ENCODE data around the gene EMC9. TPM values are rescaled to one million over a fixed set of nuclear protein-coding genes. Genes with fewer than 3 reads are reported as not detected.

EMC9 gene
- polyA plus RNA-seq, 2 of the 4 experiments (the other 2 are of a cell fraction): 21.5 to 48.5 TPM

DNA sequence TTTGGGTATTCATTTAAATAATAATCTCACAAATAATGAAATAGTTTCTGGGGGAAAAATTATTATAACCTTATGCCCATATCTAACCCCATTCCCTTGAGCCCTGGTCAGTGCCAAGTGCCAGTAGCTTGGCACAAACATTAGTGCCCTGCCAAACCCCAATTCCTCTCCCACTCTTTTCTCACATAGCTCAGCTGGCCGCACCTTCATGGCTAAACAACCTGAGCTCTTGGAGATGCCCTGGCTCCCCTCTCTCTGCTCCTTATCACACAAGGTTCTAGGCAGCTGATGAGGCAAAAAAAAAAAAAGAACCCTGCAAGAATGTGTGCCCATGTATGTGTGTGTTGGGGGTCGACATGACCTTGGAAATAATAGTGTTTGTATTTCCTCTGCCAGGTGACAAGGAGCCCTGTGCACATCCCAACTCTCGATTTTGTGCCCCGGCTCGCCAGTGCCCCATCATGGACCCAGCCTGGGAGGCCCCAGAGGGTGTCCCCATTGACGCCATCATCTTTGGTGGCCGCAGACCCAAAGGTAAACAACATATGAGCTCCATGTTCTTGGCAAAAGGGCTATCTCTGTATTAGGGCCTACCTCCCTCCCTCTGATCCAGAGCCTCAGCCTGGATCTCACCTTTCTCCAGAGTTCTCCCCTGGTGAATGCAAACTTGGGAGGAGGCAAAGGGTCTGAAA is 38.9 kb downstream of the EMC9 start:
- Histone ChIP-seq H3K4me3 (no peak overlapping the region), H3K4me1 (no peaks in the 10 kb centered on the region), H3K27ac (no peak overlapping the region), H3K9me3 (no peaks in the 10 kb centered on the region), H3K4me2 (no peak overlapping the region)
- WGBS (ENCODE audit: missing lambda C conversion rate): 86% methylated on average over 7 of the region's 7 CpGs
- POLR2A ChIA-PET: interaction anchor here (1.8 to 5.6 kb wide), 2 partner anchors 8 to 12 kb away, joined by 7 to 26 read pairs; partner anchors contain the start of genes DCAF11, NRL and PCK2
- CTCF ChIA-PET: interaction anchor here (1.2 to 13.3 kb wide), 6 partner anchors 7 to 58 kb away, joined by 3 to 244 read pairs (median 8); partner anchors contain the start of genes DCAF11, IRF9, NRL and PCK2
- ATAC-seq (no peak), FAIRE-seq (no peak), DNase-seq (ENCODE audit: low read depth in 1 of 2, low spot score in 1 of 2) (no peak)
- TF ChIP-seq TFCP2L1 (CRISPR knock-in tag; IDR thresholded peaks at IDR 0.05): no peak
- no peak for TF ChIP-seq CEBPB (IDR thresholded peaks at IDR 0.05)
- TF ChIP-seq RFX5 (IDR thresholded peaks at IDR 0.05): no peak
- TF ChIP-seq MYC (IDR thresholded peaks at IDR 0.05; ENCODE audit: borderline replicate concordance, low read length): no peak
- no peak for TF ChIP-seq SREBF2 (IDR thresholded peaks at IDR 0.05)
- no peak for TF ChIP-seq MAFK (IDR thresholded peaks at IDR 0.05; ENCODE audit: partially characterized antibody)
- TF ChIP-seq ZSCAN20 (CRISPR knock-in tag; IDR thresholded peaks at IDR 0.05): no peak

DNA sequence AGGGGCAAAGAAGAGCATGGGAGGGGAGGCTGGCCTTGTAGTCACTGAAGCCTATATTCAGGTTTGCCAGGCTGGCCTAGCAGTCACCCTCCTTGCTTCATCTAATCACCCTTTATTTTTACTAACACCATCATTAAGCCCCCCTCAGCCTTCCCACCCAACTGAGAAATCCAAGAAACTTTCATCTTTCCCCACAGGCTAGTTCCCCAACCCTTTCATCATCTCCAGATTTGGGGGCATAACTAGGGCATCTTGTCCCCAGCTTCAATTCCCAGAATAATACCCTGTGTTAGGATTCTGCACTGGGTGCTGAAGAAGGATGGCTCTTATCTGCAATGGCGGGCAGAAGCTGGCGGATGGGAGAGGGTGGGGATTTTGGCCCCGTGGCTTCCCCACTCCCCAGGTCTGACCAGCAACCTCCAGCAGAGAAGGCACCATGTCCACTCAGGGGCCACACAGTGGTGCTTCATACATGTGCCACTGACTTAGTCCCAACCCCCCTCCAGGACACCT is 40.4 kb downstream of the EMC9 start:
- Histone ChIP-seq H3K4me2 (no peak overlapping the region), H3K9me3 (no peaks in the 10 kb centered on the region), H3K4me3 (no peak overlapping the region), H3K4me1 (no peaks in the 10 kb centered on the region; the same call in 2 of the 3 replicates), H3K27ac (no peak overlapping the region)
- 90% methylated on average over 3 of the region's 3 CpGs for WGBS (ENCODE audit: missing lambda C conversion rate)
- ATAC-seq: no peak
- no peak for FAIRE-seq
- CTCF ChIA-PET: interaction anchor here (3.1 to 13.3 kb wide), 4 partner anchors 4 to 40 kb away, joined by 11 to 244 read pairs (median 225); partner anchors contain the start of genes DCAF11, NRL and PCK2
- DNase-seq (ENCODE audit: low read depth in 1 of 2, low spot score in 1 of 2): no peak
- TF ChIP-seq ZFP36 (IDR thresholded peaks at IDR 0.05; ENCODE audit: borderline replicate concordance, partially characterized antibody) (no peak), ZC3H11A (IDR thresholded peaks at IDR 0.05) (no peak), RFX5 (IDR thresholded peaks at IDR 0.05) (no peak), EP300 (IDR thresholded peaks at IDR 0.05) (no peak)
- POLR2A ChIA-PET: interaction anchor here (5.6 kb wide), 1 partner anchor 13 kb away, joined by 26 read pairs; the partner anchor contains the start of genes DCAF11 and NRL

DNA sequence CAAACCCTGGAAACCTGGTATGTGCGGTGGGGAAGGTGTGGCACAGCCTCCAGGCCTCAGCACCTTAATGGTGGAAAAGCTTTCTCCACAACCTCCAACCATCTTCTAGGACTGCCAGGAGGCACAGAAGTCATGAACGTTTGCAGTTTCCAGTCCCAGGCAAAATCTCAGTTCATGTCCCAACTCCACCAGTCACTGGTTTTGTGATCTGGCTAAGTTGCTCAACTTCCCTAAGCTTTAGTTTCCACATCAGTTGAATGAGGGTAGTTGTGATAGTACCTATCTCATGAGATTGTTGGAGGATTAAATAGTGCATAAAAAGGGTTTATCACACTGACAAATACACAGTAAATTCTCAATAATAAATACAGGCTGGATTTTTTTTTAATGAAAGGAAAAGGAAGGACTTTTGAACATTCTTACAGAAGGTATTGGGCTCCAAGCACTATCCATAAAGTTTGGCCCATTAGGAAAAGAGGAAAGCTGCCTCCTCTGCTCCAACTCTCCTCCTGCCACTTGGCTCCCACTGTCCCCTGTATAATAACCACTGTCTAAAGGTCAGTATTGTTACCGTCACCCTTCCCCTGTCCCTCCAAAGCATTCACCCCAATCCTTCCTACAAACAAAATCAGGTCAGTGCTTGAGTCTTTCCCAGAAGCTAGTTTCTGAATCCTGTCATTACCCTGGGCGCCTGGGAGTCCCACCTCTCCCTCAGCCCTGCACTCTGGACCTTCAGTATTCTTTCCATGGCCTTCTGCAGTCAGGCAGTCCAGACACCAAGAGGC is 41.0 kb downstream of the EMC9 start:
- ChIA-PET POLR2A (interaction anchor here (0.6 kb wide), 1 partner anchor 8 kb away, joined by 3 read pairs; no protein-coding TSS in a partner anchor), CTCF (interaction anchor here (3.1 to 13.3 kb wide), 4 partner anchors 5 to 40 kb away, joined by 11 to 244 read pairs (median 225); partner anchors contain the start of genes DCAF11, NRL and PCK2)
- H3K4me2 ChIP-seq: no peak overlapping the region
- 60% methylated on average over 4 of the region's 4 CpGs for WGBS (ENCODE audit: missing lambda C conversion rate)
- no peak for FAIRE-seq
- H3K9me3 ChIP-seq: no peaks in the 10 kb centered on the region
- no peak overlapping the region for H3K27ac ChIP-seq
- H3K4me3 ChIP-seq: no peak overlapping the region
- peaks cover 6% of the 10 kb centered on the region for H3K4me1 ChIP-seq
- DNase-seq (ENCODE audit: low read depth in 1 of 2, low spot score in 1 of 2): no peak
- ATAC-seq: no peak
- no peak for TF ChIP-seq HOXB13 (CRISPR knock-in tag; IDR thresholded peaks at IDR 0.05; ENCODE audit: low read depth)
- no peak for TF ChIP-seq SMC3 (IDR thresholded peaks at IDR 0.05)
- no peak for TF ChIP-seq GATA3 (IDR thresholded peaks at IDR 0.05; ENCODE audit: borderline replicate concordance)
- TF ChIP-seq CHD4 (IDR thresholded peaks at IDR 0.05; ENCODE audit: borderline replicate concordance): no peak
- no peak for TF ChIP-seq HEYL (CRISPR knock-in tag; IDR thresholded peaks at IDR 0.05)
- TF ChIP-seq FOSL2 (IDR thresholded peaks at IDR 0.05): no peak
- TF ChIP-seq FOSL2 (CRISPR knock-in tag; IDR thresholded peaks at IDR 0.05): no peak
- no peak for TF ChIP-seq NPAS2 (CRISPR knock-in tag; IDR thresholded peaks at IDR 0.05; ENCODE audit: borderline replicate concordance)
- TF ChIP-seq MAFK (IDR thresholded peaks at IDR 0.05; ENCODE audit: partially characterized antibody): no peak

Data from A549 (cell line).